Urinary bladder (tissue), 4 donors: ENCODE data around the gene NKAIN4. TPM values are rescaled to one million over a fixed set of nuclear protein-coding genes. Genes with fewer than 3 reads are reported as not detected.

Source experiments
- DNase-seq: peaks from one replicate; pipeline ENCODE4 v3.0.0-alpha.2; 2015; ENCODE audit errors: extremely low spot score
- H3K27ac ChIP-seq: one replicate; pipeline ENCODE4 v1.5.1; 2013; ENCODE audit warnings: low read depth, mild to moderate bottlenecking, moderate library complexity
- H3K36me3 ChIP-seq: one replicate; pipeline ENCODE4 v1.6.1; 2013; ENCODE audit warnings: mild to moderate bottlenecking, moderate library complexity; ENCODE audit not compliant: insufficient read depth
- H3K4me1 ChIP-seq: one replicate; pipeline ENCODE4 v1.6.1; 2013; ENCODE audit warnings: mild to moderate bottlenecking, moderate library complexity; ENCODE audit not compliant: insufficient read depth
- H3K4me3 ChIP-seq: one replicate; pipeline ENCODE4 v1.5.1; 2013; ENCODE audit warnings: low read depth, low read length
- WGBS: extraction: QIAGEN DNeasy Blood & Tissue Kit; methylation state at CpG from one replicate; pipeline ENCODE4 v1.1.7; 2013; 5-methylcytosine and 5-hydroxymethylcytosine counted together
- polyA plus RNA-seq: library from polyadenylated mRNA; stranded (reverse); fragments of 200-250 nt; gene quantifications from one replicate; pipeline ENCODE4 v1.2.3, GENCODE V29; 2013
- total RNA-seq: library from RNA; depleted of rRNA; stranded (reverse); fragments of >200 nt; gene quantifications from one replicate; pipeline ENCODE4 v1.2.3, GENCODE V29; 2014
- donor health status: healthy with polysubstance abuse.
- donor health status: healthy.

The NKAIN4 gene
- total and polyA plus RNA-seq, 2 donors: 0.23 to 4.0 TPM

- no peak within 1 kb of the TSS for H3K4me3 ChIP-seq
- WGBS: 36% methylated on average over 7 of the region's 7 CpGs
- no peaks in the 10 kb centered on the region for H3K4me1 ChIP-seq
- peaks cover 3% of the 10 kb centered on the region for H3K36me3 ChIP-seq
- no peak for DNase-seq
- no peak within 1 kb of the TSS for H3K27ac ChIP-seq
Measured at GRCh38 chr20:63292904-63293303, 38.6 kb upstream of the NKAIN4 start, which contains the start of gene COL20A1. Gene COL20A1 (plus strand): TSS chr20:63293186. CDS start chr20:63295108, 1,922 bp downstream.

- Histone ChIP-seq H3K27ac (no peak overlapping the region), H3K36me3 (peaks cover 3% of the 10 kb centered on the region), H3K4me3 (no peak overlapping the region), H3K4me1 (no peaks in the 10 kb centered on the region)
- DNase-seq: no peak
- WGBS: 73% methylated on average over 16 of the region's 16 CpGs
Measured at GRCh38 chr20:63292292-63292701, 38.0 kb upstream of the NKAIN4 start.

- WGBS: 73% methylated on average over 10 of the region's 10 CpGs
- Histone ChIP-seq H3K36me3 (peaks cover 3% of the 10 kb centered on the region), H3K4me3 (no peak overlapping the region), H3K27ac (no peak overlapping the region), H3K4me1 (no peaks in the 10 kb centered on the region)
- DNase-seq: no peak
Measured at GRCh38 chr20:63291811-63292210, 37.5 kb upstream of the NKAIN4 start.

GRCh38 chr20:63290677-63291472, 36.6 kb upstream of the NKAIN4 start:
- 27% methylated on average over 26 of the region's 26 CpGs for WGBS
- H3K27ac ChIP-seq: no peak overlapping the region
- no peak overlapping the region for H3K4me3 ChIP-seq
- H3K4me1 ChIP-seq: no peaks in the 10 kb centered on the region
- peaks cover 3% of the 10 kb centered on the region for H3K36me3 ChIP-seq
- no peak for DNase-seq

- no peak for DNase-seq
- Histone ChIP-seq H3K36me3 (peaks cover 3% of the 10 kb centered on the region), H3K27ac (no peak overlapping the region), H3K4me3 (no peak overlapping the region), H3K4me1 (no peaks in the 10 kb centered on the region)
- 82% methylated on average over 17 of the region's 17 CpGs for WGBS
Measured at GRCh38 chr20:63290136-63290676, 35.9 kb upstream of the NKAIN4 start.

GRCh38 chr20:63289311-63290135, 35.3 kb upstream of the NKAIN4 start:
- Histone ChIP-seq H3K4me1 (no peaks in the 10 kb centered on the region), H3K27ac (no peak overlapping the region), H3K36me3 (peaks cover 3% of the 10 kb centered on the region), H3K4me3 (no peak overlapping the region)
- 85% methylated on average over 25 of the region's 25 CpGs for WGBS
- DNase-seq: no peak

- Histone ChIP-seq H3K27ac (no peak overlapping the region), H3K36me3 (peaks cover 3% of the 10 kb centered on the region), H3K4me3 (no peak overlapping the region), H3K4me1 (no peaks in the 10 kb centered on the region)
- no peak for DNase-seq
- WGBS: 87% methylated on average over 28 of the region's 28 CpGs
Measured at GRCh38 chr20:63288581-63289251, 34.5 kb upstream of the NKAIN4 start.

- 88% methylated on average over 55 of the region's 55 CpGs for WGBS
- H3K4me3 ChIP-seq: no peak overlapping the region
- no peak overlapping the region for H3K27ac ChIP-seq
- peaks cover 5% of the 10 kb centered on the region for H3K36me3 ChIP-seq
- no peaks in the 10 kb centered on the region for H3K4me1 ChIP-seq
- DNase-seq: no peak
Measured at GRCh38 chr20:63287697-63288580, 33.7 kb upstream of the NKAIN4 start.

GRCh38 chr20:63286781-63287696, 32.8 kb upstream of the NKAIN4 start:
- H3K27ac ChIP-seq: no peak overlapping the region
- H3K4me3 ChIP-seq: no peak overlapping the region
- 68% methylated on average over 23 of the region's 23 CpGs for WGBS
- H3K4me1 ChIP-seq: no peaks in the 10 kb centered on the region
- no peak for DNase-seq
- H3K36me3 ChIP-seq: peaks cover 6% of the 10 kb centered on the region

GRCh38 chr20:63285636-63286615, 31.7 kb upstream of the NKAIN4 start:
- Histone ChIP-seq H3K4me1 (no peaks in the 10 kb centered on the region), H3K4me3 (no peak overlapping the region), H3K27ac (no peak overlapping the region), H3K36me3 (peaks cover 6% of the 10 kb centered on the region)
- 93% methylated on average over 44 of the region's 44 CpGs for WGBS
- DNase-seq: no peak

- H3K4me3 ChIP-seq: no peak overlapping the region
- no peak for DNase-seq
- H3K27ac ChIP-seq: no peak overlapping the region
- H3K36me3 ChIP-seq: peaks cover 6% of the 10 kb centered on the region
- WGBS: 91% methylated on average over 13 of the region's 13 CpGs
- no peaks in the 10 kb centered on the region for H3K4me1 ChIP-seq
Measured at GRCh38 chr20:63284981-63285524, 30.8 kb upstream of the NKAIN4 start.
